H9 (cell line): Measurements from ENCODE around the gene ASIC4. TPM values are rescaled to one million over a fixed set of nuclear protein-coding genes. Genes with fewer than 3 reads are reported as not detected.

Source experiments
- DNase-seq: peaks from one replicate; pipeline ENCODE4 v3.0.0-alpha.2; 2017
- H2AFZ ChIP-seq: one replicate; pipeline ENCODE4 v1.6.1; 2013; ENCODE audit warnings: mild to moderate bottlenecking, low read length, control low read depth, moderate library complexity
- H2AK5ac ChIP-seq: 2 replicates; pipeline ENCODE4 v1.6.1; 2013; ENCODE audit warnings: low read length, control low read depth, mixed read lengths; ENCODE audit not compliant: insufficient read length
- H2BK120ac ChIP-seq: one replicate; pipeline ENCODE4 v1.6.1; 2013; ENCODE audit warnings: low read depth, mild to moderate bottlenecking, low read length, control low read depth, inconsistent platforms; ENCODE audit not compliant: poor library complexity, severe bottlenecking
- H2BK12ac ChIP-seq: 2 replicates; pipeline ENCODE4 v1.6.1; 2013; ENCODE audit warnings: low read length, control low read depth, mixed read lengths, low read depth; ENCODE audit not compliant: insufficient read length
- H2BK15ac ChIP-seq: 2 replicates; pipeline ENCODE4 v1.6.1; 2013; ENCODE audit warnings: low read depth, low read length, control low read depth
- H2BK20ac ChIP-seq: one replicate; pipeline ENCODE4 v1.6.1; 2013; ENCODE audit warnings: low read depth, mild to moderate bottlenecking, low read length, control low read depth, inconsistent platforms; ENCODE audit not compliant: poor library complexity, severe bottlenecking
- H2BK5ac ChIP-seq: 2 replicates; pipeline ENCODE4 v1.6.1; 2013; ENCODE audit warnings: low read length, control low read depth, mixed read lengths; ENCODE audit not compliant: insufficient read length
- H3K14ac ChIP-seq: 2 replicates; pipeline ENCODE4 v1.6.1; 2013; ENCODE audit warnings: low read length, control low read depth; ENCODE audit not compliant: insufficient read depth
- H3K18ac ChIP-seq: 2 replicates; pipeline ENCODE4 v1.6.1; 2013; ENCODE audit warnings: low read depth, mild to moderate bottlenecking, mixed read lengths, low read length, control low read depth; ENCODE audit not compliant: insufficient read length
- H3K23ac ChIP-seq: 2 replicates; pipeline ENCODE4 v1.6.1; 2013; ENCODE audit warnings: low read length, control low read depth, mixed read lengths, low read depth; ENCODE audit not compliant: insufficient read length
- H3K23me2 ChIP-seq: 2 replicates; pipeline ENCODE4 v1.6.1; 2013; ENCODE audit warnings: low read depth, mild to moderate bottlenecking, mixed read lengths, low read length, control low read depth; ENCODE audit not compliant: insufficient read length, poor library complexity, severe bottlenecking
- H3K27ac ChIP-seq: 2 replicates; pipeline ENCODE4 v1.5.1; 2013; ENCODE audit warnings: low read length, control low read depth, mixed read lengths, low read depth; ENCODE audit not compliant: insufficient read length
- H3K27me3 ChIP-seq: 2 replicates; pipeline ENCODE4 v1.6.1; 2013; ENCODE audit warnings: low read length, control low read depth, inconsistent platforms; ENCODE audit not compliant: insufficient read depth
- H3K4ac ChIP-seq: 2 replicates; pipeline ENCODE4 v1.6.1; 2013; ENCODE audit warnings: low read depth, mild to moderate bottlenecking, control low read depth, inconsistent platforms, low read length, moderate library complexity
- H3K4me1 ChIP-seq: 2 replicates; pipeline ENCODE4 v1.6.1; 2013; ENCODE audit warnings: low read length, control low read depth, inconsistent platforms; ENCODE audit not compliant: insufficient read depth
- H3K4me2 ChIP-seq: 2 replicates; pipeline ENCODE4 v1.6.1; 2013; ENCODE audit warnings: low read length, control low read depth, mixed read lengths; ENCODE audit not compliant: insufficient read length, insufficient read depth
- H3K56ac ChIP-seq: 2 replicates; pipeline ENCODE4 v1.6.1; 2013; ENCODE audit warnings: low read depth, mild to moderate bottlenecking, mixed read lengths, low read length, control low read depth; ENCODE audit not compliant: insufficient read length
- H3K79me1 ChIP-seq: 2 replicates; pipeline ENCODE4 v1.6.1; 2013; ENCODE audit warnings: low read depth, mild to moderate bottlenecking, moderate library complexity, low read length, control low read depth, inconsistent platforms; ENCODE audit not compliant: insufficient read depth, poor library complexity, severe bottlenecking
- H3K79me2 ChIP-seq: 2 replicates; pipeline ENCODE4 v1.6.1; 2013; ENCODE audit warnings: low read length, control low read depth, inconsistent platforms; ENCODE audit not compliant: insufficient read depth
- H3K9ac ChIP-seq: 2 replicates; pipeline ENCODE4 v1.6.1; 2013; ENCODE audit warnings: low read length, control low read depth, mixed read lengths; ENCODE audit not compliant: insufficient read length; ENCODE audit errors: extremely low read depth
- H3K9me3 ChIP-seq: one replicate; pipeline ENCODE4 v1.6.1; 2013; ENCODE audit warnings: low read depth, low read length, inconsistent platforms; ENCODE audit not compliant: control insufficient read depth
- H3T11ph ChIP-seq: one replicate; pipeline ENCODE4 v1.6.1; 2013; ENCODE audit warnings: mild to moderate bottlenecking, low read length, control low read depth, inconsistent platforms
- H4K20me1 ChIP-seq: one replicate; pipeline ENCODE4 v1.6.1; 2013; ENCODE audit not compliant: control insufficient read depth, insufficient read length, insufficient read depth
- H4K5ac ChIP-seq: 2 replicates; pipeline ENCODE4 v1.6.1; 2013; ENCODE audit warnings: low read depth, mild to moderate bottlenecking, mixed read lengths, low read length, control low read depth; ENCODE audit not compliant: insufficient read length
- H4K8ac ChIP-seq: replicated peaks from 2 replicates; pipeline ENCODE4 v1.6.1; 2013; ENCODE audit warnings: low read length, control low read depth, mixed read lengths, low read depth; ENCODE audit not compliant: insufficient read length
- H4K91ac ChIP-seq: 2 replicates; pipeline ENCODE4 v1.6.1; 2013; ENCODE audit warnings: low read depth, mild to moderate bottlenecking, moderate library complexity, mixed read lengths, low read length, control low read depth; ENCODE audit not compliant: insufficient read length
- H3K27ac Mint-ChIP-seq, 3 experiments: 2 replicates in 2 of 3; 3 replicates in 1 of 3; pipeline ENCODE4 v1.8.0; 2020 to 2021; ENCODE audit warnings: mixed read lengths in 3 of 3, mild to moderate bottlenecking in 1 of 3, moderate library complexity in 1 of 3
- H3K27me3 Mint-ChIP-seq: 2 replicates; pipeline ENCODE4 v1.8.0; 2021; ENCODE audit warnings: low read depth, mild to moderate bottlenecking, moderate library complexity, mixed read lengths
- H3K36me3 Mint-ChIP-seq, 3 experiments: 2 replicates in 2 of 3; 3 replicates in 1 of 3; pipeline ENCODE4 v1.8.0; 2020 to 2021; ENCODE audit warnings: low read depth in 3 of 3, mixed read lengths in 3 of 3; ENCODE audit not compliant: insufficient read depth in 1 of 3
- H3K4me1 Mint-ChIP-seq, 2 experiments: 2 replicates each; pipeline ENCODE4 v1.8.0; 2020; ENCODE audit warnings: mixed read lengths in 2 of 2
- H3K4me3 Mint-ChIP-seq, 2 experiments: 2 replicates in 1 of 2; 3 replicates in 1 of 2; pipeline ENCODE4 v1.8.0; 2020 to 2021; ENCODE audit warnings: mild to moderate bottlenecking in 2 of 2, mixed read lengths in 2 of 2, moderate library complexity in 1 of 2
- H3K9me3 Mint-ChIP-seq, 2 experiments: 2 replicates in 1 of 2; 3 replicates in 1 of 2; pipeline ENCODE4 v1.8.0; 2020; ENCODE audit warnings: mild to moderate bottlenecking in 2 of 2, mixed read lengths in 2 of 2, moderate library complexity in 1 of 2
- CTCF ChIP-seq: fragments of 200-600 bp; sonication (generic); conservative IDR thresholded peaks from 3 replicates; pipeline ENCODE4 v1.8.0; 2021; ENCODE audit warnings: antibody characterized with exemption, mild to moderate bottlenecking
- WGBS: extraction: QIAGEN DNeasy Blood & Tissue Kit; methylation state at CpG from one replicate; pipeline ENCODE4 v1.1.7; 2013; ENCODE audit warnings: missing lambda C conversion rate, low lambda C conversion rate, mixed read lengths; ENCODE audit not compliant: insufficient read length; ENCODE audit errors: extremely low coverage; 5-methylcytosine and 5-hydroxymethylcytosine counted together
- total RNA-seq: library from RNA; stranded (reverse); gene quantifications from 2 replicates; pipeline ENCODE4 v1.2.1, GENCODE V29; 2021

ASIC4 gene
- total RNA-seq, 1 experiment from 2014 or later, result 0.37 TPM

GRCh38 chr2:219560893-219561178 is 46.6 kb downstream of the ASIC4 start:
- H3K23ac ChIP-seq, result no peak overlapping the region
- no peaks in the 10 kb centered on the region for H3K79me2 ChIP-seq
- no peak overlapping the region for H2AFZ ChIP-seq
- H3K23me2 ChIP-seq, result no peaks in the 10 kb centered on the region
- H3K9me3 Mint-ChIP-seq, result no peaks in the 10 kb centered on the region; a peak in 1 of 5 replicates
- no peak overlapping the region for H3K4ac ChIP-seq
- H3K9me3 ChIP-seq, result no peaks in the 10 kb centered on the region
- H3T11ph ChIP-seq, result no peak overlapping the region
- no peak overlapping the region for H2BK12ac ChIP-seq
- H2BK15ac ChIP-seq, result no peak overlapping the region
- no peak for DNase-seq
- H3K18ac ChIP-seq, result peak overlapping the region; percentile 42
- no peak overlapping the region for H2AK5ac ChIP-seq
- peaks cover 3% of the 10 kb centered on the region; the same call in 1 of the 2 replicates for H3K27me3 Mint-ChIP-seq
- no peak overlapping the region for H3K27ac ChIP-seq
- H3K9ac ChIP-seq, result no peak overlapping the region
- H3K27me3 ChIP-seq, result no peaks in the 10 kb centered on the region
- H2BK5ac ChIP-seq, result no peak overlapping the region
- H3K27ac Mint-ChIP-seq, result peak overlapping the region; percentile 49 to 89 (median 86); a peak in 6 of 7 replicates
- H4K91ac ChIP-seq, result no peak overlapping the region
- no peak overlapping the region for H4K5ac ChIP-seq
- H3K36me3 Mint-ChIP-seq, result peaks cover 29 to 65% (median 48%) of the 10 kb centered on the region in 3 experiments
- no peak overlapping the region for H4K8ac ChIP-seq
- no peak overlapping the region for H2BK120ac ChIP-seq
- H4K20me1 ChIP-seq, result no peaks in the 10 kb centered on the region
- H3K79me1 ChIP-seq, result no peaks in the 10 kb centered on the region
- H3K4me3 Mint-ChIP-seq, result peak overlapping the region in 1 of 2 experiments; percentile 47; a peak in 3 of 5 replicates
- H3K4me1 Mint-ChIP-seq, result peaks cover 52 to 53% of the 10 kb centered on the region in 2 experiments
- H3K4me1 ChIP-seq, result peaks cover 24% of the 10 kb centered on the region; the same call in 1 of the 2 replicates
- H3K14ac ChIP-seq, result no peak overlapping the region; the same call in 1 of the 2 replicates
- H2BK20ac ChIP-seq, result no peak overlapping the region
- no peak overlapping the region for H3K4me2 ChIP-seq
- WGBS, result no CpG with 5 or more reads among the region's 3 CpGs
- no peak overlapping the region for H3K56ac ChIP-seq
- TF ChIP-seq CTCF, result no peak
